ENCODE results near the gene PHF2.

Gene PHF2

DNA sequence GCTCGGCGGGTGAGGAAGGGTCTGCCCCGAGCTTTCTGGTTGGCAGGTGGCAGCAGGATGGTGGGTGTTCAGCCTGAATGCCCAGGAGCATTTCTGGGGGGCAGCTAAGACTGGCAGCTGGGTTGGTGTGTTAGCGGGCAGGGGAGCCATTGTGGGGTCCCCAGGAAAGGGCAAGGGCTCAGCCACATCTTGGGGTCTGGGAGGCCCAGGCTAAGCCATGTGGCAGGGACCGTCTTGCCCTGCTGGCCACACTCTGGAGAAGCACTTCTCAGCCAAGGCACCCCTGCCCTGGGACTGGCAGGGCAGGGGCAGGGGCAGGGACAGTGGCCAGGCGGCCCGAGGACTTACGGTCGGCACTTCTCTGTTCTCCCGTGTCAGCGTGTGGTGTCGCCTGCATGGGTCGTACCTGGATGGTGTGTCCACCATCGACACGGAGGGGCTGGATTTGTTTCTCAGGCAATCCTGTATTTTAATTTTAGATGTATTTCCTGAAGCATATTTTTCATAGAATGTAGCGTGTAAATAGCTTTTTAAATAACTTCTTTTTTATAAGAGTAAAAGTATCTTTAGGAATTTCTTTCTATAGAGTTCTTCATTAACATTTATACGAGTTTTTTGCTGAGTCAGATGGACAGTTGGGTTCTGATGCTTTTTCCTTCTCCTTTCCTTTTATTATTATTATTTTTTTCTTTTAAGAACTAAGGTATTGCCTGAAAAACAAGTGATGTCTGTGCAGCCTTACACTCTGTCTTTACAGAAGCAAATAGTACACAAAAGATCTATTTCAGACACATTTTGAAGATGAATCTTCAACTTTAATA lies 102.0 kb downstream of the PHF2 start:
- no peak for DNase-seq (ENCODE audit: low read depth)

GRCh38 chr9:93679536-93680442 lies 103.4 kb downstream of the PHF2 start:
- no peak for DNase-seq (ENCODE audit: low read depth)

- DNase-seq (ENCODE audit: low read depth) = no peak
Observed at GRCh38 chr9:93680443-93681268, 104.3 kb downstream of the PHF2 start.

DNA sequence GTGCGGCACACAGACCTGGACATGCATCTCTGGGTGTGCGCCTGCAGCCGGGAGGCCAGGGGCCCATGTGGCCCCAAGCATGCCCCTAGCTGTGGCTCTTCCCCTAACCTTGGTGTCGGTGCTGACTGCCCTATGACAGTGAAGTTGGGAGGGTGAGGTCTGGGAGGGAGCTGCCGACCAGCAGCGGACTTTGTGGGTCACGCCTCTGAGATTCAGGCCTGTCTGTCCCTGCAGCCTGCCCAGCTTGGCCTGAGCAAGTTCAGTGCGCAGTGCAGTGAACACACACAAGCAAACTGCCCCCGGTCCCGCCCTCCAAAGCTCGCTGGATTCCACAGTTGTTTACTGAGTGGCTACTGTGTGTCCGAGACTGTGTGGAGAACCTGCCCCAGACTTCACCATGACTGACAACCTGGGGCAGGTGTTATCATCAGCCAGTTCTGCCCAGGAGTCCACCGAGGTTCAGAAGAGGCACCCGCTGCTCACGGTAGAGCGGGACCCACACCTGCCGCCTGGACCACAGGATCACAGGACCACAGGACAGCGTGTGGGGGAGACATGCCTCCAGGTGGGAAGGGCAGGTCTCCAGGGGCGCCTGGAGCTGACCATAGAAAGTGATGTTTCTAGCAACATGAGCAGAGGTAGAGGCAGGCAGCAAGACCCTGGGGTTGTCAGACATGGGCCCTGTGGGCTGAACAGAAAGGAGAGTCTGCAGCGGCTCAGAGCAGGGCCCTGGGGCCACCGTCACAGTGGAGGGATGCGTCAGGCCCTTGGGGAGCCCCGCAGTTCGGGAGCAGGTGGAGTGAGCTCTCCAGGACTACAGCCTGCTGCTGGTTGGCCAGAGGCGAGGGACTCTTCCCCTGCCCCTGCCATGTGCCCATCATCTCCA lies 105.1 kb downstream of the PHF2 start:
- DNase-seq (ENCODE audit: low read depth) = no peak

DNA sequence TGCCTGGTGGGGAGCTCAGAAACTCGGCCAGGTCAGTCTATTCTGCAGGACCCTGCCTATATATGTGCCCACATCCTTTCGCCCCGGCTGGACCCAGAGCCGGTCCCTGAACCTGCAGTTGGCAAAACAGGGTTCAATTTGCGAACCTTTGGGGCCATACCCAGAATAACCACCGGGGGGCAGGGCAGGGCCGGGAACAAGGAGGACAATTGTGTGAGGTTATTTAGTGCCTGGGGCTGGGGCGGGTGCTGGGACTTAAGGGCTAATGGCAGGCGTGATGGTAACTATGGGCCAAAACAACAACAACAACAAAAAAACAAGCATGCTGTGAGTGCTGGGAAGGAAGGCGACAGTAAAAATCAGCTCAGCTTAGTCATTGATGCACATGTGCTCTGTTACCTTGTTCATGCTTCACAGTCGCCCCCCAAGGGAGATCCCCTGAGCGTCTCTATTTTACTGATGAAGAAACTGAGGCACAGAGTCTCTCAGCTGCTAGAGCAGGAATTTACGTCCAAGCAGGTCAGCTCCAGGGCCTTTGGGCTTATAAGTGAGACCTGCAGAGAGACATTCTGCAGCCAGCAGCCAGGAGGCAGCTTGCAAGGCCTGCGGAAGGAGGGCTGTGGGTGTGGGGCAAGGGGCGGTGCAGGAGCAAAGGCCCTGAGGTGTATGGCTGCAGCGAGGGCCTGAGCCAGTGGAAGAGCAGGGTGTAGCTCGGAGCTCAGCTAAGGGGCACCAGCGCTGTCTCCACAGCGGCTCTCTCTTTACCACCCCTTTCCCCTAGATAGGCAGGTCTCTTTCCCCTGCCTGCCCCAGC lies 106.0 kb downstream of the PHF2 start:
- DNase-seq (ENCODE audit: low read depth) = peak; percentile 56

DNA sequence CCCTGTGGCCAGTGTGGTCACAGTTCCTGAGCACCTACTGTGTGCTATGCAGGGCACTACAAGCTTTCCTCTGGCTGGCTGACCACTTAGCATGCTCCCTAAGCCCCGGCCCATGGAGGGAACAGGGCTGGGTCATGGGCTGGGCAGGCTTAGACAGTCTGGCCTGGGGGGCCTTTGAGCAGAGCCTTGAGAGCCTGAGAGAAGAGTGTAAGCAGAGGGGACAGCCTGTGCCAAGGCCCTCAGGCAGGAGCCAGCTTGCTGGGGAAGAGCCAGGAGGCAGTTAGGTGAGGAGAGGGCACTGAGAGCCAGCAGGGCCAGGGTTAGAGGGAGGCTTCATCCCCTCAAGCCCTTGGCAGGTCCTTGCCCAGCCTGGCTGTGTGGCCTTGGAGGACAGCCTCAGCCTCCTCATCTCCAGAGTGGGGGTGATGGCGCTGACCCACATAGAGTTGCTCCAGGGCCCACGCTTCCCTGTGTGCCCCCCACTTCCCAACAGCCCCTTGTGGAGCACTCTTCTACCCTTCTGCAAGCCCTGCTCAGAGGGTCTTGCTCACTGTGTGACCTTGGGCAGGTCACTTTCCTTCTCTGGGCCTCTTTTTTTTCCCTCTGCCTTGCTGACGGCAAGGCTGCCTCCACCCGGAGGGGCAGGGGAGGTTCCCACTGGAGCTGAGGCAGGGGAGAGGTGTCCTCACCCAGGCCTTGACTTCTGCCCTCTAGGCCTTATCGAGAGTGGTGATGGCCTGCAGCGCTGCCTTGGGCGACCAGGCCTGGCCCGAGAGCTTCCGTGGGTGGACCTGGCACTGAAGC lies 107.1 kb downstream of the PHF2 start:
- DNase-seq (ENCODE audit: low read depth) = no peak

- no peak for DNase-seq (ENCODE audit: low read depth)
Observed at GRCh38 chr9:93684161-93684765, 107.9 kb downstream of the PHF2 start.

- DNase-seq (ENCODE audit: low read depth) = no peak
Observed at GRCh38 chr9:93684806-93685543, 108.6 kb downstream of the PHF2 start.

DNA sequence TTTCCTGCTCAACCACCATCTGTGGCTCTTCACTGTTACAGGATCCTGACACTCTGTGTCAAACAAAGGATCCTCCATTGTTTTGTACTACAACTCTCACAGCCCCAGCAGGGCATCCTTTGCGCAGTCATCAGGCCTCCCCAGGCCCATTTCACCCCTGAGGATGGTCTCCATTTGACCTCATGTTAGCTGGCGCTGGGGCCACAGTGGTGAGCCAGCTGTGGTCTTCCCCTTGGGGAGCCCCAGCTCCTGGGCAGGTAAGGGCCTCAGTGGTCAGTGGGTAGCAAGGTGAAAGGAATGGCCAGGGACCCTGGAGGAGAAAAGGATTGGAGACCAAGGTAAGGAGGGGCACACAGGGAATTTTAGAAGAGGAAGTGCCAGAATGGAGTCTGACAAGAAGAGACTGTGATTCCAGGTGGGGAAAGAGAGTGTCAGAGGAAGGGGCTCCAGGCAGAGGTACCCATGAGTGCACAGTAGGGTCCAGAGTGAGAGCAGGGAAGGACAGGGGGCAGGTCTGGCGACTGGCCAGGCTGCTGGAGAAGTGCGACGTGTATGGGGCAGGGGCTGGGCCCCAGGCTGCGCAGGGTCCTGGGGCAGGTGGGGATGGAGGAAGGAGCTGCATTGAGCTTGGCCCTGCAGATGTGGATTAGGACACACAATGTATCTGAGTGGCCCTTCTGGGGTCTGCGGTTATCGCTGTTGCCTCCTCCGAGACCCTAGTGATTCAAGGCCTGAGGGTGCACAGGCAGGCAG lies 109.9 kb downstream of the PHF2 start:
- DNase-seq (ENCODE audit: low read depth) = no peak

DNA sequence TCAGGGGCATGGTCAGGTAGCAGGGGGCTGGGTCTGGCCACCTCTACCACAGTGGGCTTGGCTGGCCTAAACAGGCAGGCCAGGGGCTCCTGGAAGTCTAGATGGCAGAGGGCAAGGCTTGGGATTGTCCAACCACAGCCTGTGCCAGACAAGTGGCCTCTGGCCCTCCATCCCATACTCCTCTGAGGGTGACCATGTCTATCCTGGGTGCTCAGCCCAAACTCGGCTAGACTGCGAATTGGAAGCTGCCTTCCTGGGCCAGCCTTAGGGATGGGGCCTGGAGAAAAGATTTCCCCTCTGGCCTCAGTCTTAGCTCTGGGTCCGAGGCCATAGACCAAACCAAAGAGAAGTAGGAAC lies 110.5 kb downstream of the PHF2 start:
- DNase-seq (ENCODE audit: low read depth) = no peak

- no peak for DNase-seq (ENCODE audit: low read depth)
Observed at GRCh38 chr9:93690618-93691017, 114.2 kb downstream of the PHF2 start.

- no peak for DNase-seq (ENCODE audit: low read depth)
Observed at GRCh38 chr9:93693129-93693528, 116.7 kb downstream of the PHF2 start.

DNA sequence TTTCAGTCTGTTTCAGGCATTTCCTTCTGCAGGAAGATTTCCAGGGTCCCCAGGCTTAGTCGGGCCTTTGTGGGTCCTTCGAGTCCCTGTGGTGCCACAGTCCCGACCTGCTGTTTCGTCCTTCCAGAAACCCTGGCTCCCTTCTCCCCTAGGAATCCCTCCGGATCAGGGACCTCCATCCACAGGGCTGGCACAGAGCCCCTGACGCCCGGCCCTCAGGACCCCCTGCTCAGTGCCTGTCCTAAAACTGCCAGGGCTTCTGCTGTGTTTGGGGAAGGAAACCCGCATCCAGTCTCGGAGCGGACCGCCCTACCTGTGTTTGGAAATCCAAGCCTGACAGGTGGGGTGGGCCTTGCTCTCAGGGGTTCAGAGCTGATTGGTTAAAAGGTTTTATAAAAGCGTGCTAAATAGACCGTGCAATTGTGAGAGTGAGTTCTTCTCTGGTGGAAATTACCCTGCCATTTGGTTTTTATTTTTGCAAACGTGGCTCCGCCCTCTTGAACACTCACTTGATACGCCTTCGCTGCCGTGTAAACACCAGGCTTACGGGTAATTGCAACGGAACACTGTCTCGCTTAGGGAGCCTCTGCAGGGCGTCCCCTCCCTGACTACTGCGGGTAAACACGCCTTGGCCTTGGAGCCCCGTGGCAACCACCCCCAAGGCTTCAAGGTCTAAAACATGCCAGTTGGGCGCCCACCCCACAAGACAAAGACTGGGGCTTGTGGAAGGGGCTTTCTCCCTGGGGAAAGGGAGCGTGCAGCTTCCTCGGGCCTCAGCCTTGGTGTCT lies 121.2 kb downstream of the PHF2 start:
- no peak for DNase-seq (ENCODE audit: low read depth)

- no peak for DNase-seq (ENCODE audit: low read depth)
Observed at GRCh38 chr9:93698140-93698908, 121.9 kb downstream of the PHF2 start.

GRCh38 chr9:93699650-93700049 lies 123.3 kb downstream of the PHF2 start:
- DNase-seq (ENCODE audit: low read depth) = no peak
